HCT116 (cell line): ENCODE measurements around the gene C5AR1. TPM values are rescaled to one million over a fixed set of nuclear protein-coding genes. Genes with fewer than 3 reads are reported as not detected.

Experiments
- ATAC-seq: fragments of 200-7000 bp; cut with Tn5 transposase; 2 replicates; pipeline ENCODE4 v1.9.1; 2020; ENCODE audit warnings: mild to moderate bottlenecking, moderate library complexity
- BruUV-seq: library from RNA; stranded (reverse); fragments of 400-500 nt; replicated peaks from 2 replicates; lab custom pipeline; 2021; lab: Mats Ljungman, UMichigan
- CTCF ChIA-PET: fragments of 300-600 bp; sonication (Branson Sonifier 250); formaldehyde crosslinking; loops from one replicate; lab custom pipeline; 2021; ENCODE audit warnings: antibody characterized with exemption; lab: Charles Lee
- POLR2A ChIA-PET: fragments of 300-600, 350-600 bp; sonication (Branson Sonifier 250); formaldehyde crosslinking; loops from one replicate; lab custom pipeline; 2021; ENCODE audit warnings: antibody characterized with exemption; lab: Charles Lee
- RAD21 ChIA-PET, 2 experiments: fragments of 300-600 bp; sonication (Branson Sonifier 250); formaldehyde crosslinking; loops; one replicate each; lab custom pipeline; 2023; ENCODE audit warnings: low total read pairs in 2 of 2; ENCODE audit not compliant: uncharacterized antibody in 2 of 2, unreplicated experiment in 2 of 2, low non-redundant PET in 1 of 2; lab: Charles Lee
- DNase-seq: peaks from one replicate; pipeline ENCODE4 v3.0.0-alpha.2; 2010; ENCODE audit warnings: low read depth, low spot score
- H2AFZ ChIP-seq: fragments of 200-600 bp; shearing (Covaris generic), sonication (generic); 2 replicates; pipeline ENCODE4 v1.6.1; 2017; ENCODE audit warnings: low read depth, mixed run types, mixed read lengths, antibody characterized with exemption, low read length; ENCODE audit not compliant: poor library complexity, severe bottlenecking
- H3K27ac ChIP-seq: 2 replicates; pipeline ENCODE4 v1.5.1; 2012; ENCODE audit warnings: low read depth, low read length
- H3K27me3 ChIP-seq: fragments of 200-600 bp; sonication (generic); 2 replicates; pipeline ENCODE4 v1.6.1; 2016; ENCODE audit warnings: mixed run types, low read length, mixed read lengths; ENCODE audit not compliant: insufficient read depth
- H3K36me3 ChIP-seq, 2 experiments: fragments of 200-500 bp in 1 of 2; fragments of 200-600 bp in 1 of 2; sonication (Bioruptor generic) in 1 of 2; sonication (generic) in 1 of 2; 2 replicates each; pipeline versions ENCODE4 v1.5.1 to v1.6.1; 2014 to 2016; ENCODE audit warnings: low read length in 2 of 2, inconsistent platforms in 1 of 2, mixed read lengths in 1 of 2, mixed run types in 1 of 2; ENCODE audit not compliant: insufficient read depth in 2 of 2, control insufficient read depth in 1 of 2
- H3K4me1 ChIP-seq, 2 experiments: fragments of 200-600 bp in 1 of 2; sonication (generic) in 1 of 2; 2 replicates each; pipeline versions ENCODE4 v1.5.1 to v1.6.1; 2012 to 2017; ENCODE audit warnings: low read length in 2 of 2, inconsistent platforms in 1 of 2, mild to moderate bottlenecking in 1 of 2, mixed read lengths in 1 of 2, mixed run types in 1 of 2, moderate library complexity in 1 of 2; ENCODE audit not compliant: insufficient read depth in 2 of 2, control insufficient read depth in 1 of 2
- H3K4me2 ChIP-seq: fragments of 200-600 bp; sonication (generic); 2 replicates; pipeline ENCODE4 v1.6.1; 2017; ENCODE audit warnings: mixed run types, low read length, mixed read lengths
- H3K4me3 ChIP-seq, 2 experiments: fragments of 200-600 bp in 1 of 2; sonication (generic) in 1 of 2; replicated peaks in 1 of 2; 2 replicates each; pipeline ENCODE4 v1.5.1; 2011 to 2016; ENCODE audit warnings: low read length in 2 of 2, control low read depth in 1 of 2, low read depth in 1 of 2, mild to moderate bottlenecking in 1 of 2, mixed read lengths in 1 of 2, mixed run types in 1 of 2
- H3K79me2 ChIP-seq: fragments of 200-600 bp; sonication (generic); 2 replicates; pipeline ENCODE4 v1.6.1; 2017; ENCODE audit warnings: mild to moderate bottlenecking, mixed run types, low read length, moderate library complexity, mixed read lengths; ENCODE audit not compliant: insufficient read depth
- H3K9ac ChIP-seq: fragments of 200-600 bp; sonication (generic); 2 replicates; pipeline ENCODE4 v1.6.1; 2016; ENCODE audit warnings: low read length, mixed read lengths
- H3K9me2 ChIP-seq: fragments of 200-600 bp; sonication (generic), shearing (Covaris generic); 2 replicates; pipeline ENCODE4 v1.6.1; 2017; ENCODE audit warnings: mixed run types, mild to moderate bottlenecking, moderate library complexity; ENCODE audit not compliant: insufficient read depth
- H3K9me3 ChIP-seq, 2 experiments: fragments of 200-500 bp in 1 of 2; fragments of 200-600 bp in 1 of 2; sonication (Bioruptor generic) in 1 of 2; sonication (generic) in 1 of 2; 2 replicates each; pipeline ENCODE4 v1.6.1; 2014 to 2017; ENCODE audit warnings: low read length in 2 of 2, mixed read lengths in 2 of 2, inconsistent platforms in 1 of 2, low read depth in 1 of 2, mild to moderate bottlenecking in 1 of 2, mixed run types in 1 of 2, moderate library complexity in 1 of 2; ENCODE audit not compliant: control insufficient read depth in 1 of 2, insufficient read depth in 1 of 2
- H4K20me1 ChIP-seq: fragments of 200-600 bp; sonication (generic), shearing (Covaris generic); 2 replicates; pipeline ENCODE4 v1.6.1; 2017; ENCODE audit warnings: mixed run types, mild to moderate bottlenecking, moderate library complexity; ENCODE audit not compliant: insufficient read depth
- CBX3 ChIP-seq: IDR thresholded peaks from 2 replicates; pipeline ENCODE4 v1.6.1; 2012; ENCODE audit warnings: low read depth
- EGR1 ChIP-seq: IDR thresholded peaks from 2 replicates; pipeline ENCODE4 v1.6.1; 2012; ENCODE audit warnings: low read depth
- ELF1 ChIP-seq: IDR thresholded peaks from 2 replicates; pipeline ENCODE4 v1.6.1; 2012; ENCODE audit warnings: low read depth, borderline replicate concordance
- EZH2phosphoT487 ChIP-seq: fragments of 200-600 bp; IDR thresholded peaks from 2 replicates; pipeline ENCODE4 v1.6.1; 2018; ENCODE audit warnings: antibody characterized with exemption, borderline replicate concordance
- FOSL1 ChIP-seq: IDR thresholded peaks from 2 replicates; pipeline ENCODE4 v1.6.1; 2012; ENCODE audit warnings: low read depth
- JUND ChIP-seq: IDR thresholded peaks from 2 replicates; pipeline ENCODE4 v1.6.1; 2012
- POLR2A ChIP-seq: IDR thresholded peaks from 2 replicates; pipeline ENCODE4 v1.7.0; 2011; ENCODE audit warnings: borderline replicate concordance; ENCODE audit not compliant: insufficient read depth, insufficient read length; ENCODE audit errors: extremely low read depth
- POLR2AphosphoS5 ChIP-seq: IDR thresholded peaks from 2 replicates; pipeline ENCODE4 v1.6.1; 2011; ENCODE audit warnings: mild to moderate bottlenecking, low read depth, low read length, moderate library complexity
- RAD21 ChIP-seq: IDR thresholded peaks from 2 replicates; pipeline ENCODE4 v1.6.1; 2012; ENCODE audit warnings: low read depth, mild to moderate bottlenecking
- SIN3A ChIP-seq: IDR thresholded peaks from 2 replicates; pipeline ENCODE4 v1.6.1; 2012; ENCODE audit warnings: low read depth
- SRF ChIP-seq: IDR thresholded peaks from 2 replicates; pipeline ENCODE4 v1.6.1; 2012; ENCODE audit warnings: low read depth
- YY1 ChIP-seq: IDR thresholded peaks from 2 replicates; pipeline ENCODE4 v1.6.1; 2011; ENCODE audit warnings: low read length, low read depth, moderate library complexity, mild to moderate bottlenecking; ENCODE audit not compliant: insufficient replicate concordance; ENCODE audit errors: extremely low read depth
- ZFX ChIP-seq: fragments of 450-650 bp; IDR thresholded peaks from 2 replicates; pipeline ENCODE4 v1.6.1; 2017
- ZNF274 ChIP-seq: fragments of 200-500 bp; sonication (Bioruptor generic); IDR thresholded peaks from 2 replicates; pipeline ENCODE4 v1.6.1; 2014; ENCODE audit warnings: mild to moderate bottlenecking, low read depth, low read length, inconsistent platforms
- intact Hi-C: fragments of 100-400 bp; cut with micrococcal nuclease; formaldehyde crosslinking; loops from 2 replicates; pipeline ENCODE4 v1.10.0; 2022
- total RNA-seq: library from RNA; stranded (reverse); gene quantifications from one replicate; pipeline ENCODE4 v1.2.1, GENCODE V29; 2021; ENCODE audit not compliant: unreplicated experiment
- TF ChIP-seq, protein P1 (sequence below), 3 experiments: fragments of 200-600 bp in 1 of 3; sonication (generic) in 1 of 3; IDR thresholded peaks in 2 of 3; conservative IDR thresholded peaks in 1 of 3; 2 replicates each; pipeline ENCODE4 v1.5.1; 2012 to 2017; ENCODE audit warnings: low read depth in 2 of 3, low read length in 2 of 3, antibody characterized with exemption in 1 of 3, borderline replicate concordance in 1 of 3, control low read depth in 1 of 3, mild to moderate bottlenecking in 1 of 3, mixed read lengths in 1 of 3, mixed run types in 1 of 3, moderate library complexity in 1 of 3; ENCODE audit not compliant: insufficient read depth in 1 of 3
- TF ChIP-seq, protein P2 (sequence below): IDR thresholded peaks from 2 replicates; pipeline ENCODE4 v1.6.1; 2012

Gene C5AR1
- total RNA-seq, 1 experiment from 2014 or later, result 6.5 TPM

DNA sequence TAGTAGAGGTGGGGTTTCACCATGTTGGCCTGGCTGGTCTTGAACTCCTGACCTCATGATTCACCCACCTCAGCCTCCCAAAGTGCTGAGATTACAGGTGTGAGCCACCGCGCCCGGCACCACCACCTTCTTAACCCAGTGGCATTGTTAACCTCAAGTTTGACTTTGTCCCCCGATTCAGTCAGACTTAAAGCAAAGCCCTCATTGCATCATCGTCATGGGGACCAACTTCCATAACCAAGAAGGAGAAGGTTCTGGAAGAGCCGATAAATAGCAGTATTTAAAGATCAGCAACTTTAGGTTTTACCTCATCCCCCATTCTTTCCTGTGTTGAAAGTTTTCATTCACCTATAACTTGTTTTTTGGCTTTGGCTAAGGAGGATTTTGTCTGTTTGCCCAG lies 41.6 kb upstream of the C5AR1 start:
- no peak for ATAC-seq
- no peak for DNase-seq
- H3K27me3 ChIP-seq, result no peaks in the 10 kb centered on the region
- no peaks in the 10 kb centered on the region for H3K79me2 ChIP-seq
- H4K20me1 ChIP-seq, result no peaks in the 10 kb centered on the region
- intact Hi-C loops, result no loop called here
- no peak overlapping the region for H3K9ac ChIP-seq
- no peaks in the 10 kb centered on the region for H3K9me2 ChIP-seq
- no peak overlapping the region for H3K4me2 ChIP-seq
- no peaks in the 10 kb centered on the region for H3K9me3 ChIP-seq
- H3K27ac ChIP-seq, result no peak overlapping the region
- BruUV-seq, result no TSS peak
- no peak for TF ChIP-seq SRF
- TF ChIP-seq POLR2A, result no peak
- TF ChIP-seq, protein P1, sequence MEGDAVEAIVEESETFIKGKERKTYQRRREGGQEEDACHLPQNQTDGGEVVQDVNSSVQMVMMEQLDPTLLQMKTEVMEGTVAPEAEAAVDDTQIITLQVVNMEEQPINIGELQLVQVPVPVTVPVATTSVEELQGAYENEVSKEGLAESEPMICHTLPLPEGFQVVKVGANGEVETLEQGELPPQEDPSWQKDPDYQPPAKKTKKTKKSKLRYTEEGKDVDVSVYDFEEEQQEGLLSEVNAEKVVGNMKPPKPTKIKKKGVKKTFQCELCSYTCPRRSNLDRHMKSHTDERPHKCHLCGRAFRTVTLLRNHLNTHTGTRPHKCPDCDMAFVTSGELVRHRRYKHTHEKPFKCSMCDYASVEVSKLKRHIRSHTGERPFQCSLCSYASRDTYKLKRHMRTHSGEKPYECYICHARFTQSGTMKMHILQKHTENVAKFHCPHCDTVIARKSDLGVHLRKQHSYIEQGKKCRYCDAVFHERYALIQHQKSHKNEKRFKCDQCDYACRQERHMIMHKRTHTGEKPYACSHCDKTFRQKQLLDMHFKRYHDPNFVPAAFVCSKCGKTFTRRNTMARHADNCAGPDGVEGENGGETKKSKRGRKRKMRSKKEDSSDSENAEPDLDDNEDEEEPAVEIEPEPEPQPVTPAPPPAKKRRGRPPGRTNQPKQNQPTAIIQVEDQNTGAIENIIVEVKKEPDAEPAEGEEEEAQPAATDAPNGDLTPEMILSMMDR (IDR thresholded peaks at IDR 0.05 in 2 of 3, conservative IDR thresholded peaks at IDR 0.05 in 1 of 3; ENCODE audit: borderline replicate concordance in 1 of 3, insufficient read depth in 1 of 3, low read depth in 2 of 3, low read length in 2 of 3), result no peak
- TF ChIP-seq, protein P2, sequence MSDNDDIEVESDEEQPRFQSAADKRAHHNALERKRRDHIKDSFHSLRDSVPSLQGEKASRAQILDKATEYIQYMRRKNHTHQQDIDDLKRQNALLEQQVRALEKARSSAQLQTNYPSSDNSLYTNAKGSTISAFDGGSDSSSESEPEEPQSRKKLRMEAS, result no peak
- TF ChIP-seq ZFX, result no peak
- no peak for TF ChIP-seq SIN3A
- TF ChIP-seq YY1, result no peak
- TF ChIP-seq ELF1, result no peak
- TF ChIP-seq ZNF274, result no peak
- TF ChIP-seq RAD21, result no peak
- TF ChIP-seq JUND, result no peak
- no peak for TF ChIP-seq FOSL1
- TF ChIP-seq CBX3, result no peak
- TF ChIP-seq EGR1, result no peak
- no peak for TF ChIP-seq POLR2AphosphoS5
- TF ChIP-seq EZH2phosphoT487, result no peak
- no peak overlapping the region for H2AFZ ChIP-seq
- RAD21 ChIA-PET, result no interaction called here
- peaks cover 6 to 13% of the 10 kb centered on the region in 2 experiments; a peak in 3 of 4 replicates for H3K4me1 ChIP-seq
- peaks cover 10 to 17% of the 10 kb centered on the region in 2 experiments; a peak in 3 of 4 replicates for H3K36me3 ChIP-seq
- POLR2A ChIA-PET, result no interaction called here
- CTCF ChIA-PET, result no interaction called here
- H3K4me3 ChIP-seq, result no peak overlapping the region
